OCI-LY3 (cell line): ENCODE measurements around the gene PARPBP.
"Not testable (repeated sequence)": the region's sequence is repeated elsewhere in the genome, so short reads cannot be mapped to it uniquely, and the experiment has no call there.

Experiments
- CTCF ChIP-seq: fragments of 200-600, 300-600 bp; sonication (generic); IDR thresholded peaks from 2 replicates; pipeline ENCODE4 v1.5.1; 2014; ENCODE audit warnings: antibody characterized with exemption, low read length, low read depth
- EZH2phosphoT487 ChIP-seq: fragments of 200-600 bp; shearing (Covaris generic); IDR thresholded peaks from 2 replicates; pipeline ENCODE4 v1.6.1; 2018; ENCODE audit warnings: antibody characterized with exemption, mixed run types, low read depth

DNA sequence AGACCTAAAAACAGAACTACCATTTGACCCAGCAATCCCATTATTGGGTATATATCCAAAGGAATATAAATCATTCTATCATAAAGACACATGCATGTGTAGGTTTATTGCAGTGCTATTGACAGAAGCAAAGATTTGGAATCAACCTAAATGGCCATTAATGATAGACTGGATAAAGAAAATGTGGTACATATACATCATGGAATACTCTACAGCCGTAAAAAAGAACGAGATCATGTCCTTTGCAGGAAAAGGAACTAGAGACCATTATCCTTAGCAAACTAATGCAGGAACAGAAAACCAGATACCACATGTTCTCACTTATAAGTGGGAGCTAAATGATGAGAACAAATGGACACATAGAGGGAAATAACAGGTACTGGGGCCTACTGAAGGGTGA, 11.5 kb downstream of the PARPBP start:
- not testable (repeated sequence) for TF ChIP-seq CTCF, EZH2phosphoT487
